ENCODE measurements around the gene CNMD.

GRCh38 chr13:52743988-52744387 is 4.4 kb upstream of the CNMD start:
- TF ChIP-seq CTCF (IDR thresholded peaks at IDR 0.05) (no peak), POLR2A (IDR thresholded peaks at IDR 0.05) (no peak)
